HG03159 (cell line): Measurements from ENCODE around the gene GFOD2.

ENCODE experiments used
- ATAC-seq: cut with Tn5 transposase; IDR thresholded peaks from one replicate; pipeline ENCODE4 v1.9.1; 2021; ENCODE audit warnings: mild to moderate bottlenecking, moderate library complexity; ENCODE audit not compliant: unreplicated experiment

The GFOD2 gene

DNA sequence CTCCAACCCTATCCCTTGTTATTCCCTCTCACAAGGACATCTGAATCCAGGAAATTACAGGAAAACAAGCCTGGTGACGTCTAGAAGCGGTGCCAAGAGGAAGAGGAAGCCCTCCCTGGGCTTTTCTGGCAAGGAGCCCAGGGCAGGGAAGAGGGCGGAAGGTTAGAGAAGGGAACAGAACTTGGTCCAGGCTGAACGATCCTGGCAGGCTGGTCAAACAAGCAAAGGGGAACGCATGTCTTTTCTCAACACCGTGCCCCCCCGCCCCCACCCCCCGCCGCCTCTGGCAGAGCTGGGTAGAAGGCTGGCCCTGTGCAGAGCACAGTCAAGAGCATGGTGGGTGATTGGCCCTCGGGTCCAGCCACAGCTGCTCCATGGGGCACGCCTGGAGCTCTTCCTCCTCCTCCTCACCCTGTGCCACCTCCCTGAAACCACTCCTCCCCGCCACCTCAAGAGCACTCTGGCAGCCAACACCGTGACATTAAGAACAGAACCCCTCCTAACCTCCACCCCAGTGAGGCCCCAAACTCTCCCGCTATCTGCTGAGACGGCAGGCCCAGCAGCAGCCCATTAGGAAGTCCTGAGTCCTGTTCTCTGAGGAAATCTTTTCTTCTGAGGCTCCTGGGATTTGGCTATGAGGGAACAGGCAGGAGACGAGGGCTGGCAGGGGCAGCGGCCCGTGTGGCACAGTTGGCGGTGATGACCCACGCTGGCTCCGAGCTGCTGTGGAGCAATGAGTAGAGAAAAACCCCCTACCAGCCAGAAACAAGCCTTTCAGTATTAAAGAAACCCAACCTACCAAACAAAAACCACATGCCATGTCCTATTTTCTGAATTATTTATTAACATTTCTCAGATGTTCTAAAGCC is 45.2 kb downstream of the GFOD2 start:
- ATAC-seq = no peak

DNA sequence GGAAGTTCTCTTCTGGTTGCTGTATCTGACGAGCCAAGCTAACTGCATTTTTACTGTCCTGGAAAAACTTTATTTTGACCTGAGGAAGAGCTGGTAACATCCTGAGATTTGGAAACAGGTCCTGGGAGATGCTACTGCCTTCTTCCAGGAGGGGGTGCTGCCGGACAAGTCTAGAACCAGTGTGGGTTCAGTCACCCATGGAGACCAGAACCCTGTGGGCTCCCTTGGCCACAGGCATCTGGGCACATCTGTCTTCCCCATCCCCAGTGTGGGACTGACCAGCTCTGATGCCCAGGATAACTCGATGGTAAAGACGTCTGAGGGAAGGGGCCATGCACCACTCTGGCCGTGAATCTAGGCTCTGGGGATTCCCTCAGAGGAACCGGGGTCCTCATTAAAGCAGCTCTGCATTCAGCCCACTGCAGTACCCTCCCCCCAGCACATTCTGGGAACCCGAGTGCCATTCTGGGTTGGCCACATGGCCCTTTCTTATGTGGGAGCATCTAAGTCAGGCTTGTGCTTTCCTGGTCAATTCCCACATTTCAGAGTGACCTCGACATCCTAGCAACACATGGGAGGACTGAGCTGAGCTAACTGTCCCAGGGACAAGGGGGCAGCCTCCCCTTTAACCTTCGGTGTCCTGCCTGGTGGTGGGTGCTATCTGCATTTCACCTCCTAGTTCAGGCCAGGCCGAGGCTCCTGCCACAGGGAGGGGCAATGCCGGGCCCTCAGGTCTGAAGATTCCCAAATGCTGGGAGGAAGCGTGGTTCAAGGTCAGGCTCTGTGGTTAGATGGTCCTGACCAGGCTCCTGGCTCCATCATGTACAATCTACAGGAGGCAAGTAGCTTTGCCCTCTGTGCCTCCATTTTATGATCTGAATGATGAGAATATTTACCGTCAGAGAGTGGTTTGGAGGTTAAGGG is 46.1 kb downstream of the GFOD2 start:
- no peak for ATAC-seq

DNA sequence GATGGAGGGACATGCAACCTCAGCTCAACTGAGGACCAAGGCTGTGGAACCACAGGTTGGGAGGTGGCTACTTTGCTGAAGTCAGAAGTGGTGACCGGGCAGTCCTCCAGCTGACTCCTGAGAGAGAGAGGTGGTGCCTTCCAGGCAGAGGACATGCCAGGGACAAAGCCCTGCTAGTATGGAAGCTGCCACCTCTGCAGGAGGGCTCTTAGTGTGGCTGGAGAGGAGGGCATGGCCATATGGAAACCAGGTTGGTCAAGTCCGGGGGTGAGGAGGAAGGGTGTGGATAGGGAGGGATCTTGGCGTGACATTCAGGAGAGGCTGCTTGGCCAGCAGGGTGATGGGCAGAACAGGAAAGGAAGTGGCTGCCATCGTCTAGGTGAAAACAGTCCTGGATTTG is 46.8 kb downstream of the GFOD2 start:
- ATAC-seq = no peak

DNA sequence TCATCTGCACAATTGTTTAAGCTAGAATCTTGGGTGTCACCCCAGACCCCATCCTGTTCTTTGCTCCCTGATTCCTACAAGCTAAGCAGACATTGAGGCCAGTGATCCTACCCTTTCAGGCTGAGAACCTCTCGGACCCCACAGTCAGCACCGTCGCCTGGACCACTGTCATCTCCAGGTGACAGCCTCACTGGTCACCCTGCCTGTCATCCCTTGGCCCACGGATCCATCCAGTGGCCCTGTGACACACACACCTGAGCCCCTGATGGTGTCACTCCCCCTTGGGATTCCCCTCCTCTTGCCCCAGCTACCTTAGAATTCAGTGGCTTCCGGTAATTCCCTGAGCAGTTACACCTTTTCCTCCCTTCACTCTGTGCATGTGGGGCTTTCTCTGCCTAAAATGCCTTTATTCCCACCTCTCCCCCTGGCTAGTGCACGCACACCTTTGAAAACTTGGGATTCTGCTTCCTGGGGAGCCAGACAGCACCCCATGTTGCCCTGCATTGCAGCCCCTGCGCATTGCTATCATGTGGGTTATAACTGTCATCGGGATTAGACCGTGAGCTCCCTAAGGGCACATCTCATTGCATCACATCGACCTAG is 49.5 kb downstream of the GFOD2 start:
- ATAC-seq = no peak

DNA sequence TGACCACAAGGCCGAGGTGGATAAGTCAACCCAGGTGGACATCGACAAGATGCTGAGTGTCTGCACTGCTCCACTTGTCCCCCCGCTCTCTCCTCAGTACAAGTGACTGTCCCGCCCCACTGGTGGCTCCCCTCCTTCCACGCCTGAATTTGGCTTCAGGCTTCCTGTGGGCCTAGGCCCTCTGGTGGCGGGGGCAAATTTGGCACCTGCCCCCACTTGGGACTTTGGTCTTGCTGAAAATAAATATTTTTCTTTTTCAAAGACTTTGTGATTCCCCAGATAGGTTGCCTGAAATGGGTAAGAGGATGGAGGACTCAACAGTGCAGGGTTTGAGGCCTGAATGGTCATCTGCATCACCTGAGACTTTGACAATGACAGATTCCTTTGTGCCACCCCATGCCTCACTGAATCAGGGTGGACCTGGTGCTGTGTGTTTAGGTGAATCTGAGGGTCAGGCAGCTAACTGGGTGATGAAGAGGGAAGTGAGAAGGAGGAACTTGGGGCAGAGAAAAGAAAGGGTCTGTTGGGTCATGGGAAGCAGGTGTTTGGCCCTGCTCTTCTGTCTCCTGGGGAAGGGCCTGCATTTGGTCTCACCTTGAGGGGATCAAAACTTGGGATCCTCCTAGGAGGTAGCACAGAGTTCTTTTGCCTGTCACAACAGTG is 50.5 kb downstream of the GFOD2 start:
- no peak for ATAC-seq

DNA sequence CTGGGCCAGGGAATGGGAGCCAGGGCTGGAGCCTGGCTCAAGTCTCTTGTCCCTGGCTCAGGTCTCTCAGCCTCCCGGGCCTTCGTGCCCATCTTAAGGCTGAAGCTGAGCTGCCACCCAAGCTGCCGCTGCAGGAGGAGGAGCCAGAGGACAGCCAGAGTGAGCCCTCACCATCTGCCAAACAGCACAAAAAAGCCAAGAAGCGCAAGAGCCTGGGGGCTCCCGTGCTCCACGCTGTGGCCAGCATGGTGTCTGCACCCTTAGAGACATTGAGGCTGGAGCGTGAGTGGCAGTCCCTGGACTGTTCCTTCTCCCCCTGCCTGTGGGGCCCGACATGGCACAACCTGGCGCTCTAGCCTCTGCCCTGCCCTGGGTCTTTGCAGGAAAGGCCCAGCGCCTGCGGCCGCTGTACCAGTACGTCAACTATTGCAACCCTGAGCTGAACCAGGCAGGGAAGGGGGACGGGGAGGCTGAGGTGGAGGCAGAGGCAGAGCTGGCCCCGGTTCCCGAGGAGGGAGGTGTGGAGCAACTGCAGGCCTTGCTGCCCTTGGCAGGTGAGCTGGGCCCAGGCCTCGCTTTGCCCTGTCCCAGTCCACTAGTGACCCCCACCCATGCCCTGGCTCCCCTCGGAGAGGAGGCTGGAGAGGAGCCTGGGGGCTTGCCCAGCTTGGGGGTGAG is 51.2 kb downstream of the GFOD2 start:
- ATAC-seq = peak; percentile 63

DNA sequence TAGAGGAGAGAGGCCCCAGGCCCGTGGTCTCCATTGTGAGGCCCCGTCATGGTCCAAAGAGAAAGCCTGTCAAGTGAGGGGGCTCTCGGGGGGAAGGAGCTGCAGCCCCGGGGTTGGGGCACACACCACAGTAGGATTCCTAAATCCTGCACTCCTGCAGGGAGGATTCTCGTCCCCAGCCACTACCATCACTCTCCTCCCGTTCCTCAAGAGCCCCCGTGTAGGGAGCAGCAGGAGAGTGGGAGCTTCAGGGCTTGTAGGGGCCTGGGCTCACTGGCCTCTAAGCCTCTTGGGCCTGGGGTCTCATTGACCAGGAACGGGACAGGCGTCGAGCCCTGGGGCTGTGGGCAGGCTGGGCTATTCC is 51.7 kb downstream of the GFOD2 start:
- no peak for ATAC-seq

DNA sequence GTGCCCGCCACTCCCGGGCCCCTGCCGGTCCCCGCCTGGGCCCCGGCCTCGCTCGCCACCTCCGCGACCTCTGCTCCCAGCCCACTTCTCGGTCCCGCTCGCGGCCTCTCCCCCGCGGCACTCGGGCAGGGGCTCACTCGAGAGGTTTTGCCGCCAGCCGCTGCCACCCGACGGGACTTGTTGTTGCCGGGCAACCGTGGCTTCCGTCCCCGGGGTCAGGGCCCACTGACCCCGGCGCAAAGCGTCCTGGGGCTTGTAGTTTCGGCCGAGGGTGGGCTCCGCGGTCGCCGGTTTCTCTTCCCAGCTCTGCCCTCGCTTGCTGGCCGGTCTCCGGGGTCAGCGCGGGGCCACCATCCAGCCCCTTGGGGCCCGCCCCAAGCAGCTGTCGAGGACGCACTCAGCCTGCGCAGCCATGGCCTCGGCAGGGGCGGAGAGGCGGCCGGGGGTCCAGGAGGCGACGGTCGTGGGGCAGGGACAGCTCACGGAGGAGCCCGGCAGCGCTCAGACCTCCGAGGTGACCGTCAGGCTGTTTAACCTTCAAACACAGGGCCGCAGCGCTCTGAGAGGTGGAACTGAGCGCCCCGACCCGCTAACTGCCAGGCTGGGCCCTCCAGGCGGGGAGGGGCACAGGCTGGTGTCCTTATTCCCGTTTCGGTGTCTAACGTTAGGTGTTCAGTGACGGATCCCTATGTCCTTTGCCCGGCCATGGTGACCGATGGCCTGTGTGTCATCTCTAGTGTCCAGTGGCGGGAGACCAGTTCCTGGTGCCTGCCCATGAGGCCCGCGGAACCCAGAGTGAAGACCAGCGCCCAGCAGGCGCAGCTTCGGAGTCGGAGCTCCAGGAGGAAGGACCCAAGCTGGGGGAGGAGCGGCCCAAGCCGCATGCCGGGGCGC is 52.3 kb downstream of the GFOD2 start, which contains the start of the genes C16orf86 and ENKD1:
Gene C16orf86 (plus strand): TSS at position 256 of the 894 bp plus-strand sequence. CDS start 157 bp downstream, at position 413.
Gene ENKD1 (minus strand): TSS at position 192 of the 894 bp plus-strand sequence. CDS start 308 bp downstream, outside the sequence.
- ATAC-seq = peak; percentile 48

DNA sequence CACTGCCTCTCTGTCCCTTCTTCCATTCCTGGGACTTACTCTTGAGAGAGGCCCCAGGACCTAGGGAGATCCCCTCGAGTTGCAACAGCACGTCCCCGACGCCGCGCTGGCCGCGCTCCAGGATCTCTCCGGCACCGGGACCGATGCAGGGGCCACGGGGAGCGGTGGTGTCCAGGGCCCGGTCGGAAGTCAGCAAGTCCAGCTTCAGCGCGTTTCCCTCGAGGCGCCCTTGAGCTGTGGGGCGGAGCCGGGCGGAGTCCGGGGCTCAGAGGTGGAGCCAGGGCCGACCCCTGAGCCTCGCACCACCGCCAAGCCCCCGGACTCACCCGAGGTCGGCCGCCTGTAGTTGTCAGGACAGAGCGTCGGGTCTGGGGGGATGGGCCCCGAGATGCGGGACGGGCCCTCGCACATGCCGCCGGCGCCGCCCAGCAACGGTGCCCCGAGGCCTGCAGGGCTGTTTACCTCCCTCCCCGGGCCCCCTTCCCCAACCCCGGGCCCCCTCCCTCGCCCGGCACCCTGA is 53.0 kb downstream of the GFOD2 start:
- ATAC-seq = no peak

DNA sequence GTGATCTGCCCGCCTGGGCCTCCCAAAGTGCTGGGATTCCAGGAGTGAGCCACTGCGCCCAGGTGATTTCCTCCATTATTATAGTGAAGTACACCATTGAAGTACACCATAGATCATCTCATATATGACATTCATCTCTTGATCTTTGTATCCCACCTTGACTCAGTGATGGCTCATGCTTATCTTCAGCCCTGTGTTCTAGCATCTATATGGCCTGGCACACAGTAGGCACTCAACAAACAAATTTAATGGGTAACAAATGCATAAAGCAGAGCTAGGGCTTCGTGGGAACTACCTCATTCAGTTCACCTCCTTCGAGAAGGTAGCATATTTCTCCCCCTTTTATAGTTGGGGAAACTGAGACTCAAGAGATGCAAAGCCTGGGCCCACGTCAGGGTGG is 53.5 kb downstream of the GFOD2 start:
- no peak for ATAC-seq

DNA sequence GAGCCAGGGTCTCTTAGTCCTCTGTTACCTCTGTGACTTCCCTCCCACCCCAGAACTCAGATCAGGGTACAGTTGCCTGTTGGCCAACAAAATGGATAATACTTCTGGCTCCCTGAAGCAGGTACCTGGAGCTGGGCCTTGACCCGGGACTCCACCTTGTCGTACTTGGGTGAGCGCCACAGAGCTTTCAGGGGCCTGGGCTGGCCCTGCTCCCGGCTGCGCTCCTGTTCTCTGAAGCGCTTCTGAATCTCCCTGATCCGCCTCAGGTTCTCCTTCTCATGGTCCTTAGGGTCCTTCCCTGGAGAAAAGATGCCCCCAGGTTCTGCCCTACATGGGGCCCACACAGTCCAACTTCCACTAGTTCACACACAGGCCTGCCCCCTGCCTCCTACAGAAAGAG is 54.2 kb downstream of the GFOD2 start:
- no peak for ATAC-seq

DNA sequence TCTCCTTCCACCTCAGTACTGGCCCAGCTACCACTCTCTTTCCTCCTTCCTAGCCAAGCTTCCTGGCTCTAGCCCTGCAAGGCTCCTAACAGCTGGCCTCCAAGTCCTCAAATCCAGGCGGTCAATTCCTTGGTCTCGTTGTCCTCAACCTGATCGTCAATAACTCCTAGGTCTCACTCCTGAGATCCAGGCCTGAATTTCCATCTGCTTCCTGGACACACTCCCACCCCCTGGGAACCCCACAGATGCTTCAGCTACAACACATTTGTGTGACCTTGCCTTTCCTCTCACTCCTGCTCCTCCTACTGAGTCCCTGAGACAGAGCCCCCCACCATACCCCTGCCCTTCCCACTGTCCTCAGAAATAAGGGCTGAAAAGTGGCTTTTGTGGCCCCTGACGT is 54.9 kb downstream of the GFOD2 start:
- ATAC-seq = no peak

DNA sequence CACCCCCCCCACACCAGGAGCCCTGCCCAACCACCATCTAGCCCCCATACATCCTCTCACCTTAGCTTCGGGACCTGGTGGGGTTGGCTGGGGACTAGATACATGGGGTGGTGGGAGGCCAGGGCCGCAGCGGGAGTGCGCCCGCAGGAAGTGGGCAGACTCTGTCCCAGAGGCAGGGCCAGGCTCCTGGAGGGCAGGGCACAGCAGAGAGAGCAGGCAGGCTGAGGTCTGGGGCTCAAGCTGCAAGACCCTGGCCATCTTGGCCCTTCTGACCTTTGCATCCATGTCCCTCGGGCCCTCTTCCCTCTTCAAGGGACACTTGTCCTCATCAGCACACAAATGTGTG is 55.3 kb downstream of the GFOD2 start:
- no peak for ATAC-seq

DNA sequence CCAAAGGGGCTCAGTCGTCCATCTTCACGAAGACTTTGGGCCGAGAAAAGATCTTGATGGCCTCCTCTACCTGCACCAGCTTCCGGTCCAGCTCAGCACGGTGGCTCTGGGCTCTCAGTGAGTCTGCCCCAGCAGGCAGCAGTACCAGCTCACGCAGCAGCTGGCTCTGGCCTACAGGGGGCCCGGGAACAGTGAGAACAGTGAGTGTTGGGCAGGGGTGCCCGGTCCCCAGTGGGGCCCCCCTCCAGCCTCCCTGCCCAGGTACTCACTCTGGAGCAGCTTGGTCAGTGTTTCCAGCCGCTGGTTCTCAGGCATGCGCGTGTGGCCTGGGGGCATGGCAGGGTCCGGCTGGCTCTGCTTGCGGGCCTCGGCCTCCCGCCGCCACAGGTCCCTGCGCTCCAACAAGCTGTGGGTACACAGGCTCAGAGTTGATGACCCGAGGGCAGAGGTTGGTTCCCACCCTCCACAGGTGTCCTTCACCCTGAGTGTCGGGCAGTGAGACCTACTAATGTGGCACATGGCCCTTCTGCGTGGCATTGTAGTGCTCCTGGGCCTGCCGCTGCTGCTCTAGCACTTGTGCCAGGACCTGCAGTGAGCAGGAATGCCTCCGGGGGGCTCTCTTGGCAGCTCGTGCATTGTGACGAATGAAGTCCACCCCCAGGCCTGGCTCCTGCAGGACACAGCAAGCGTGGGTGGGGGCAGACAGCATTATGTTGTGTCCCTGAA is 55.8 kb downstream of the GFOD2 start:
- no peak for ATAC-seq

DNA sequence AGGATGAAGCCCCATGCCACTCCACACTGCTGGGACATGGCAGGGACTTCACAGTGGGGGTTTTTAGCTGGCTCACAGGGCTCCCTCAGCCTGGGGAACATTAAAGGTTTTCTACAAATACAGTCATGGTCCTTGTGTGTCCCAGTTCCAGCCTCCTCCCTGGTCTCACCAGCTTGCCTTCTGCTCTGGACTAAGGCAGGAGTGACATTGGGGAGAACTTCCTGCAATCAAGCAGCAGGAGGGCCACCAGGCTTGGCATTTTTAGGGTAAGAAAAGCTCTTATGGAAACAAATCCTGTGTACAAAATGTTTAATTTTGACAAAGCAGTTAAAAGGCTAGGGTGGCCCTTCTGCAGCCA is 56.5 kb downstream of the GFOD2 start:
- ATAC-seq = no peak

DNA sequence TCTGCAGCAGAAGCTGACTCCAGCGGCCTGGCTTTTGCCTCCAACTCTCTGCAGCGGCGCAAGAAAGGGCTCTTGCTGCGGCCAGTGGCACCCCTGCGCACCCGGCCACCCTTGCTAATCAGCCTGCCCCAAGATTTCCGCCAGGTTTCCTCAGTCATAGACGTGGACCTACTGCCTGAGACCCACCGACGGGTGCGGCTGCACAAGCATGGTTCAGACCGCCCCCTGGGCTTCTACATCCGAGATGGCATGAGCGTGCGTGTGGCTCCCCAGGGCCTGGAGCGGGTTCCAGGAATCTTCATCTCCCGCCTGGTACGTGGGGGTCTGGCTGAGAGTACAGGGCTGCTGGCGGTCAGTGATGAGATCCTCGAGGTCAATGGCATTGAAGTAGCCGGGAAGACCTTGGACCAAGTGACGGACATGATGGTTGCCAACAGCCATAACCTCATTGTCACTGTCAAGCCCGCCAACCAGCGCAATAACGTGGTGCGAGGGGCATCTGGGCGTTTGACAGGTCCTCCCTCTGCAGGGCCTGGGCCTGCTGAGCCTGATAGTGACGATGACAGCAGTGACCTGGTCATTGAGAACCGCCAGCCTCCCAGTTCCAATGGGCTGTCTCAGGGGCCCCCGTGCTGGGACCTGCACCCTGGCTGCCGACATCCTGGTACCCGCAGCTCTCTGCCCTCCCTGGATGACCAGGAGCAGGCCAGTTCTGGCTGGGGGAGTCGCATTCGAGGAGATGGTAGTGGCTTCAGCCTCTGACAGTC is 57.0 kb downstream of the GFOD2 start:
- no peak for ATAC-seq

DNA sequence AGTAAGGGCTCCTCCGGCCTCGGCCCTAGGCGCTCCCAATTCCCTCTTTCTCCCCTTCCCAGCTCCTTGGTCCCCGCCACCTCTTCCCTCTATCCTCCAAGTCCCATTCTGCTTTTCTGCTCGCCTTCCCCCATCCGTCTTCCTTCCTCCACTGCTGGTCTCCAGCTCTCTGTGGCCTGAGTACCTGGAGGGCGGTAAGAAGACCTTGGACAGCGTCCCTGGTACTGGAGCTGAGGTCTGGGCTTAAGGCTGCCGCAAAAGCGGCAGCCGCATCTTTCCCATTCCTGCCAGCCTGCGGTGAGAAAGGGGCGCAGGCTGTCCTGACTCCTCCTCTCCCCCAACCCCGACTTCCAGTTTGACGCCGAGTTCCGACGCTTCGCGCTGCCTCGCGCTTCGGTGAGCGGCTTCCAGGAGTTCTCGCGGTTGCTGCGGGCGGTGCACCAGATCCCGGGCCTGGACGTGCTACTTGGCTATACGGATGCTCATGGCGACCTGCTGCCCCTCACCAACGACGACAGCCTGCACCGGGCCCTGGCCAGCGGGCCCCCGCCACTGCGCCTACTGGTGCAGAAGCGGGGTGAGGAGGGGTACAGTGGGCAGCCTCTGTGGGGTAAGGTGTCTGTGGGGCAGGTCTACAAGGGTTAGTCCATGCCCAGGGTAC is 57.9 kb downstream of the GFOD2 start:
- no peak for ATAC-seq
